ENCODE measurements around the gene IKZF2. TPM values are rescaled to one million over a fixed set of nuclear protein-coding genes. Genes with fewer than 3 reads are reported as not detected.
A peak's percentile ranks its signal among the peaks of the same experiment; 100 is the strongest.

Gene IKZF2
- total RNA-seq, 2 experiments from 2014 or later = 12.9 to 13.0 TPM

DNA sequence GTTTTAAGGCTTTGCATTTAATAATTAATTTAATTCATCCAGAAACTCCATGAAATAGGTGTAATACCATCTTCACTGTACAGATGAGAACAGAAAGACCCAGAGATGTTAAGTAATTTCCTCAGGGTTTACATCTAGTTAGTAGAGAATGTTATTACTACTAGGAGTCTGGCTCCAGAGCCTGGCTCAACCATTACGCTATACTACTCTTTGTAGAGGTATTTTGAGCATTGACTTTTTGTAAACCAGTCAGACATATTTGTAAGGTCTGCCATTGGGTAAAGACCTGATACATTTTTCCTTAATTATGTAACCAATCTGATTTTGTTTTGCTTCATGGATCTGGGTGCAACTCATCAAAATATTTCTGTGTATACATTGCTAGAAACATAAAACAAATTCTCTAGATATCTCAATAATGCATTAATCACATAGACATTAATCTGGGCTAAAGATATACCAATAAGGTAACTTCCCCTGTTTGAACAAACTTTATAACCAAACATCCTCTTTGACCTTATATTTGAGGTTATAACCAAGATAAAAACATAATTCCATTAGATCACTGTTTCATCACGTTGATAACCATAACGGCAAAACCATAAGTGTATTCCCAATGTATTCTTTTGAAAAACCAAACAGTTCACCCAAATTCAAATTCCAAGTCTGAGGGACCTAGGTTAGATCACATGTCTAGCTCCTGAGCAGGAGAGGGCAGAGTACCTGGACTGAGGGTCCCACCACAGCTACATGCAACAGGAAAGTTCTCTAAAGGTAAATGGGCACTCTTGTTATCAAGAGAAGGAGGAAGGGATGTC lies 135.0 kb downstream of the IKZF2 start:
- Mint-ChIP-seq H3K4me1 (peaks cover 34% of the 10 kb centered on the region), H3K36me3 (peaks cover 16% of the 10 kb centered on the region), H3K27me3 (no peaks in the 10 kb centered on the region), H3K4me3 (peak overlapping the region; percentile 22), H3K9me3 (peaks cover 3% of the 10 kb centered on the region), H3K27ac (peak overlapping the region; percentile 28)
- DNase-seq = no peak

DNA sequence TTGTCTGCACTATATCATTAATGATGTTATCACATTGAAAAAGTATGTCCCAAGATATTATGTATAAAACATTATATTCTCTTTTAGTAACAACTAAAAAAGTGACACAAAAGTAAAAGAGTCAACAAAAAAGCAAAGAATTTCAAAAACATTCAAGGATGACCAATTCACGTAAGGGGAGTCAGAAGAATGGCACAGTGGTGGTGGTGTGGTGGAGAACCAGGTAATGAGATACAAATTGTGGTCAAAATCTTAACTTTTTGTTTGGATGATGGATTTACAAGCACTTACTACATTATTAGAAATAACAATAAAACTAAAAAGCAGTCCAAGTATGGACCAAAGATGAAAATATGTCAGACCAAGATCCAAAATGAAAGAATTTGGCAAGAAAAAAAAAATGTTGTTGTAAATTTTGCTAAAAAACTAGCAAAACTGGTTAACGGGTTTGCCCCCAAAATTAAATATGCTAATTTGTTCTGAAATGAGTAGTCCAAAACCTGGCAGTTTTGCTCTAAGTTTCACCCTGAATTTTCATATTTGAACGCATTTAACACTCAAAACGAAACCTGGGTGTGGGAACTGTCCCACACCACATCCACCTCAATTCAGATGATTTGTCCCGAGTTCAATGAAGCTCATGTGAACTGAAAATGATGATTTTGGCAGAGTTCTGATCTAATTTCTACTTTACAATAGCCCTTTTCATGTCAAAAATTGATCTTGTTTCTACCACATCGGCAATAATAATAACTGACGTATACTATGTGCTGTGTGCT lies 135.8 kb downstream of the IKZF2 start:
- peaks cover 17% of the 10 kb centered on the region for H3K36me3 Mint-ChIP-seq
- peaks cover 32% of the 10 kb centered on the region for H3K4me1 Mint-ChIP-seq
- H3K4me3 Mint-ChIP-seq = peak overlapping the region; percentile 22
- peaks cover 3% of the 10 kb centered on the region for H3K9me3 Mint-ChIP-seq
- peak; percentile 68 for DNase-seq
- peak overlapping the region; percentile 73 for H3K27ac Mint-ChIP-seq
- no peaks in the 10 kb centered on the region for H3K27me3 Mint-ChIP-seq

DNA sequence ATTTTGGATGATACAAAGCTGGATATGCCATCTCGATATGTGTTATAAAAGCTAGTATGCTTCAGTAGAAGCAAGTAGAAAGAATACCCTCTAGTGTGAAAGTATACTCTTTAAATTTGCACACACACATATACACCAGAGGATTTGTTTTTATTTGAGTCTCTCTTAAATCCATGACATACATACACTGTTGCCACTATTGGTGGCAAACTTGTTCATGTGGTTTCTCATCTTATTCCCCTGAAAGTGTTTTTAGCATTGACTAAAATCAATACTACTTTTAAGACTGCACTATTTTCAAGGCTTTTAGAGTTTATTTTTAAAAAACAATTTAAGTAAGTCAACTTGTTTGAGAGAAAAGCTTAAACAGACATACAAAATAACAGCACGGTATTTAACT lies 137.4 kb downstream of the IKZF2 start:
- peaks cover 17% of the 10 kb centered on the region for H3K36me3 Mint-ChIP-seq

DNA sequence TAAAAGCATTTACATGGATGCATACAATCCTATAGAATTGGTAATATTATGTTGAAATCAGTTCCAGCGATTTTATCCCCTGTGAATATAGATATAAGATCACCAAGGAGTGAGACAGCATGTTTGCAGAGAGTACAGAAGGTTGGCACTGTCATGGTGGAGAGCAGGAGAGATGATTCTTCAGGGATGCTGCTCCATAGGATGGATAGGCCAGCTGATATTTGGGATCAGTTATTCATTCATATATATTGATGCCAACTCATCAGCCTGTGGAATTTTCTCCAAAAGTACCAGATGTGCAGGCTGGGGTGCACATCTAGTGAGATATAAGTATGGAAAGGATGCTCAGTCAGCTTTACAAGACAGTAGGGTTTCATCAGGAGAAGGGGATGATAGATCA lies 139.9 kb downstream of the IKZF2 start:
- H3K27ac Mint-ChIP-seq = no peak overlapping the region
- H3K36me3 Mint-ChIP-seq = peaks cover 8% of the 10 kb centered on the region

More for the DNA sequence above, 137.4 kb downstream of the IKZF2 start:
- Mint-ChIP-seq H3K9me3 (peaks cover 3% of the 10 kb centered on the region), H3K27me3 (no peaks in the 10 kb centered on the region), H3K4me1 (peaks cover 42% of the 10 kb centered on the region), H3K4me3 (no peak overlapping the region), H3K27ac (no peak overlapping the region)
- no peak for DNase-seq

DNA sequence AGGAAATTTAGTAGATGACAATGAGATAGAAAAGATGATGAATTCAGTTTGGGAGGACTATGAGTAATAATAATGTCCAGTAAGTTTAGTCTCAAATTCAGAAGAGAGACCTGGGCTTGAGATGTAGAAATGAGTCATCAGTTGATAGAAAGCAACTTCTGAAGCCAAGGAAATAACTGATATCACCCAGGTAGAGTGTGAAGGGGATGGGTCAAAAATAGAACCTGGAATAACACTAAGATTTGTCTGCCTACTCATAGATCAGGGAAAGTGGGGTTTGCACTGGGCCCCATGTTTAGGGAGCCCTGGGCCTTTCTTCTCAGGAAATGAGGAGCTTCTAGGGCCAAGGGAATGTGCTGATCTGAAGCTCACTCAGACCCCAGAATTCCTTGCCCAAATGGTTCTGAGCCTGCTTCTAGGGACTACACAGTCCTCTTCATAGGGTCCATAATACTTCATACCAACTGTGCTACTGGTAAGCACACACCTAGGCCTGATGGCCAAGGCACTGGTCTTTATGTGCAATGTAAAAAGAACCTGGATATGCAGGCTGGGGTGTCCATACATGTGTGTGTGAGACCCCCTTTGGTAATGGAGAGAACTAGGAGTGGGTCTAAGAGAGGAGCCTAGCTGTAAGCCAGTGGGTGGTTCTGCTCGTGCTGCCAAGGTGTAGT lies 141.2 kb downstream of the IKZF2 start:
- H3K27ac Mint-ChIP-seq = no peak overlapping the region
- no peak overlapping the region for H3K4me3 Mint-ChIP-seq
- H3K36me3 Mint-ChIP-seq = peaks cover 8% of the 10 kb centered on the region
- no peak for DNase-seq
- no peaks in the 10 kb centered on the region for H3K27me3 Mint-ChIP-seq
- peaks cover 20% of the 10 kb centered on the region for H3K4me1 Mint-ChIP-seq
- no peaks in the 10 kb centered on the region for H3K9me3 Mint-ChIP-seq

More for the DNA sequence above, 139.9 kb downstream of the IKZF2 start:
- DNase-seq = no peak
- Mint-ChIP-seq H3K4me3 (no peak overlapping the region), H3K27me3 (no peaks in the 10 kb centered on the region), H3K4me1 (peaks cover 31% of the 10 kb centered on the region), H3K9me3 (no peaks in the 10 kb centered on the region)

DNA sequence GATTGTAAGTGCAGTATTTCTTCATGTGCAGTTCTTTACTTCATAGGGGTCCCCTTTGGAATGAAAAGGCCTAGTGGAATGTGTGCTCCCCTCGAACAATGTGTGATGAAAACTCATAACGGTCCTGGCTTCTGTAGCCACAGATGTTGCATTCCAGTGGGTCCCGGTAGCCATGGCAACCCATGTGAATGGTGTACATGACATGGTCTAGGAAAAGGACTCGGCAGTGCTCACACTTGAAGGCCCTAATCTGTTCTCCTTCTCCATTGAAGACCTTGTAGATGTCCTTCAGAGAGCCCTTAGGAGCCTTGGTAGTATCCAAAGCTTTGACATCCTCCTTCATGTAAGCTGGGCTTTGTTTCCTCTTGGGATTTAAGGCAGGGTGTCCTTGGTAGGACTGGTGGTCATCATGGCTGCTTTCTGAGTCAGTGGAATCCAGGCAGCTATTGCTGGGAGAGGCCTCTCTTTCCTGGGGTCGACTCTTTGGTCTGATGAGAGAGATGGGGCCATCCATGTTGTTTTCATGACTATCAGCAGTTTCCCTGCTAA lies 144.0 kb downstream of the IKZF2 start:
- no peak for DNase-seq
- H3K9me3 Mint-ChIP-seq = no peaks in the 10 kb centered on the region
- H3K27me3 Mint-ChIP-seq = no peaks in the 10 kb centered on the region
- H3K27ac Mint-ChIP-seq = no peak overlapping the region
- H3K4me3 Mint-ChIP-seq = no peak overlapping the region
- H3K4me1 Mint-ChIP-seq = peaks cover 10% of the 10 kb centered on the region
- H3K36me3 Mint-ChIP-seq = peaks cover 12% of the 10 kb centered on the region

DNA sequence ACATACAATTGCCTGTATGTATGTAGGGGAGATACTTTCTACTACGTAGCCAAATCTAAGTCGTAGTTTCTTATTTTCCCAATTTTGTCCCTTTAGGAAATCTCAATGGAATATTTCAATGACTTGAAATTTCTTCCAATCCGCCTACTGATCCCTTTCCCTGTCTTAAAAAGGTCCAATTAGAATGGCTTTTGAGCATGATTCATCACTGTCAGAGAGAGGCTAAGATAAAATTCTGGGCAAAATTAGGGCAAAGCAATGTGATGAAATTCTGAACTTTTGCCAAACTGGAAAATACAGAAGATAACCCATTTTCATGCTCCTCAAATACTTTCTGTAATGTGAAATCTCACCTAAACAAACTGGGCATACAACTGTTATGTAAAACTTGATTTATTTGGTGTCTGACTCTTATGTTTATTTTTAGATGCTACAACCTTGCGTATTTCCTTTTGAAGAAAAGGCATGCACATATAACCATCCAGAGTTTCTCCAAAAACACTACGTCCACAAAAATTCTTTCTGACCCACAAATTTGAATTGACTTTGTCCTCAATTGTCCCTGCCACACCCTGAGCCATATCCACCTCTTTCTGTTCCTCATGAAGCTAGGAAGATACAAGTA lies 147.1 kb downstream of the IKZF2 start:
- DNase-seq = no peak
- H3K4me1 Mint-ChIP-seq = peaks cover 11% of the 10 kb centered on the region
- H3K9me3 Mint-ChIP-seq = no peaks in the 10 kb centered on the region
- no peaks in the 10 kb centered on the region for H3K27me3 Mint-ChIP-seq
- H3K4me3 Mint-ChIP-seq = no peak overlapping the region
- peaks cover 4% of the 10 kb centered on the region for H3K36me3 Mint-ChIP-seq
- no peak overlapping the region for H3K27ac Mint-ChIP-seq

DNA sequence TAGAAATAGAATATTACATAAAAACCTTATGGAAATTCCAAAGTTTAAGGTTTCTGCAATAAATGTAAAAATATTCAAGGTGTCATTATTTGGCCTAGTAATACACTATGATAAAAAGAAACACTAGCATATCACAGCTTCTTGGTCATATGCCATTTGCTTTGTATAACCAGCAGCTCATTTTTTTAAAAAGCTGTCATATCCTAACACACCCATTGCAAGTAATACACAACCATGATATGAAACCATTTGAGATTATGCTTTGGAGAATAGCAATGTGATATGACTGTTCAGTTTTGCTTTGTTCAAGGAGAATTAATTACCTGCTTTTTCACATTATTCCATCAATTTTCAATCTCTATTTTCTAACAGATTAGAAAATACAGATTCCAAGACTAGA lies 149.0 kb downstream of the IKZF2 start:
- no peak overlapping the region for H3K27ac Mint-ChIP-seq
- no peaks in the 10 kb centered on the region for H3K27me3 Mint-ChIP-seq
- H3K4me3 Mint-ChIP-seq = no peak overlapping the region
- H3K4me1 Mint-ChIP-seq = peaks cover 21% of the 10 kb centered on the region
- no peaks in the 10 kb centered on the region for H3K9me3 Mint-ChIP-seq
- peaks cover 4% of the 10 kb centered on the region for H3K36me3 Mint-ChIP-seq
- DNase-seq = no peak

DNA sequence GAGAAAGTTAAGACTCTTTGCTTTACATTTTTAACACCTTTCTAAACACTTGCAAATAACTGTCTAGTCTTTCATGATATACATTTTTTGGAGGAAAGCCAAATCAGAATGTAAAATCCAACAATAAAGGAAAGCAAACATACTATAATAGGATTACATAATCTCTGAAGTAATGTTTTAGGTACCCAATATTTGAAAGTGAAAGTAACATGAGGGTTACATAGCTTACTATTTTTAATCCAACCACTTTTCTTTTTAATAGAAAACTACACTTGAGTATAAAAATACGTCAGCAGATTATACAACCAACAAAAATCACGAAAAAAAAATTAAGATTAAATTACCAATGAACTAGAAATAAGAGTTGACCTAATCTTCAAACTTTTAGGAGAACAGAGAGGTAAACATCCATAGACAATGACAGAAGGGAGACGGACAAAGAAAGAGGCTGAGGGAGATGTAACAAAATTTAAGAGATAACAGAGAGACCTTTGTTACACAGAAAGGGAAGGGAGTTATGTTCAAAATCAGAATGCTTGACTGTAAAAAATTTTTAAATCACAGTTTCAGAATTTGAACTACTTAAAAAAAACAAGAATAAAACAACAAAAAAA lies 150.0 kb downstream of the IKZF2 start:
- no peaks in the 10 kb centered on the region for H3K27me3 Mint-ChIP-seq
- H3K27ac Mint-ChIP-seq = peak overlapping the region; percentile 73
- peak overlapping the region; percentile 63 for H3K4me3 Mint-ChIP-seq
- peaks cover 4% of the 10 kb centered on the region for H3K36me3 Mint-ChIP-seq
- peaks cover 23% of the 10 kb centered on the region for H3K4me1 Mint-ChIP-seq
- H3K9me3 Mint-ChIP-seq = no peaks in the 10 kb centered on the region
- no peak for DNase-seq

DNA sequence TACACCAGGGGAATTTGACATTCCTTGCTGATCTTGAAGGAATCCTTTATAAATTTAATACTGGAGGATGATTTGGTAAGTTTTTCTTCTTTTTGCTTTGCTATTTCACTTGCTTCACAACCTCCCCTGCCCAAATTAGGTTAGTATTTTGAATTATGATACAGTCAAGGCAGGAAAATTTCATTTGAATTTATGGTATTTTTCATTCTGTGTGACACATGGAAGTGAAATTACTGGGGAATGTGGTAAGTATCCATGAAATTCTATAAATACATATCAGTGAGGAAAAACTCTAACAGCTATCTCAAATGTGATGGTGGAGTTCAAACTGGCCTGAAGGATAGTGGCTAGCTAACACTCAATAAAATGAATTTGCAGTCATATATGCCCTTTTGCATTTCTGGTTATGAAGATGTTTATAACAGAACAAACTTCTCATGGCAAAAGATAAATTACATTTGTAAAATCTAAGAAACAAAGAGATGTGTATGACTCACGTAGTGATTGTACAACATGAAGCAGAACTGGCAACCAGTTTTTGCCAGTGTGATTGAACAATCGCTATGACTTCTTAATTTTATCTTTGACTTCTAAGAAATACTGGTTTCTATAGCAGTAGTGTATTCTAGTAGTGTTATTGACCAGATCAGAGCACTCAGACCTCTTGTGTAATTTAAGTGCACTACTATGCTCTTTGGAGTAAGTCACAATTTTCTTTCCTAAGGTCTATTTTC lies 152.6 kb downstream of the IKZF2 start:
- peaks cover 25% of the 10 kb centered on the region for H3K4me1 Mint-ChIP-seq
- H3K27me3 Mint-ChIP-seq = no peaks in the 10 kb centered on the region
- DNase-seq = no peak
- H3K27ac Mint-ChIP-seq = no peak overlapping the region
- H3K4me3 Mint-ChIP-seq = no peak overlapping the region
- H3K9me3 Mint-ChIP-seq = no peaks in the 10 kb centered on the region
- no peaks in the 10 kb centered on the region for H3K36me3 Mint-ChIP-seq

DNA sequence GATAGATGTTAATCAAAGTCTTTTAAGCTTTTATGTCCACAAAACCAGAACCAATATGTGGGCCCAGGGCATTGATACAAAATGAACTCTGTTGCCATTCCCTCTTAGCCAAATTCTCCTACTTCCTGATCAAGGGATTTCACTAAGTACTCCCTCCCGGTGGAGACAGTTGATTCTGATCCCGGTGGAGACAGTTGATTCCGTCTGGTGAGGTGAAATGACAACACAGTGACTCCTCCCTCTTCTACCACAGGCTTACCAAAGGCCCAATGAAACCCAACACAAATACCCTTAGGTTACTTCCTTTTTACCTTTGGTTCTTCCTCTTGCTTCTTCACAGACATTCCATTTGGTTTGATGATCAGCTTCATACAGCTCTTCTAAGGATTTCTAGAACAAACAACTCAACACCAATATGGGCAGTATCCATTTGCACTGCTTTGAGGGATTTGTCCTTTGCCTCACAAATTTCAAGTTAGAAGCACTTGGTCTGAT lies 153.8 kb downstream of the IKZF2 start:
- Mint-ChIP-seq H3K36me3 (no peaks in the 10 kb centered on the region), H3K4me1 (peaks cover 25% of the 10 kb centered on the region), H3K27ac (no peak overlapping the region), H3K27me3 (no peaks in the 10 kb centered on the region), H3K4me3 (no peak overlapping the region), H3K9me3 (no peaks in the 10 kb centered on the region)
- no peak for DNase-seq

DNA sequence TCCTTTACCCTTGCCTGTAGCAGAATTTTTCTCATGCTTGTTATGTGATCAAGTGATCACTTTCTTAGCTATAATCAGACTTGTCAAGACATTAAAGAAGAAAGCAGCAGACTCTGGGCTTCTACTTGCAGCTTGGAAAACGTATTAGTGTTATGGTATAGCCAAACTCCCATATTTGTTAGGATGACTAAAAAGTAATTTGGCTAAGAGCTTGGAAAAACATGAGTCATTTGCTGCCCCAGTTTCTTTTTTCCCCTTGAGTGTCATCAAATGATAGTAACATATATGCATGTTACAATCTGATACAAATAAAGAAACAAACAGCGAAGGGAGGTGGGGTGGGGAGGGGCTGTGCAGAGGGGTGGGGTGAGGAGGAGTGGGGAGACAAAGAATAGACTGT lies 155.5 kb downstream of the IKZF2 start:
- no peaks in the 10 kb centered on the region for H3K36me3 Mint-ChIP-seq

DNA sequence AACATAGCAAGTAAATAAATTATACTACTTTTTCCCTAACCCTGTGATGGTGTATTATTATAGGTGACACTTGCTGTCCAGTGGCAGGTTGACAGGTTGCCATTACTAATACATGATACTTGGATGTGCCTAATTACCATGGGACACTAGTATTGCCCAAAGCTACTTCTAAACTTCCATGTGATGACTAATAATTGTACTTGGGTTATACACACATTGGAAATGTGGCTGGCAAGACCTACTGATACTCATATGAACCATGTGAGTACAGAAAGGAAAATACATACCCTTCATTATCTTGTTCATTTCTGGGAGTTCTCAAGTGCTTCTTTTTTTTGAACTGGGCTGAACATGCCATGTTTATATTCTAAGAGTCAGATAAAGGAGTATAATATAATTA lies 156.4 kb downstream of the IKZF2 start:
- H3K4me3 Mint-ChIP-seq = no peak overlapping the region
- no peaks in the 10 kb centered on the region for H3K9me3 Mint-ChIP-seq
- H3K36me3 Mint-ChIP-seq = no peaks in the 10 kb centered on the region
- H3K27me3 Mint-ChIP-seq = no peaks in the 10 kb centered on the region
- no peak overlapping the region for H3K27ac Mint-ChIP-seq
- no peak for DNase-seq
- H3K4me1 Mint-ChIP-seq = peaks cover 16% of the 10 kb centered on the region

More for the DNA sequence above, 155.5 kb downstream of the IKZF2 start:
- peaks cover 21% of the 10 kb centered on the region for H3K4me1 Mint-ChIP-seq
- no peaks in the 10 kb centered on the region for H3K27me3 Mint-ChIP-seq
- no peak overlapping the region for H3K27ac Mint-ChIP-seq
- H3K4me3 Mint-ChIP-seq = no peak overlapping the region
- DNase-seq = no peak
- H3K9me3 Mint-ChIP-seq = no peaks in the 10 kb centered on the region

Data from activated naive CD8-positive, alpha-beta T cell treated with anti-CD3 and anti-CD28 coated beads for 36 hours (primary cell).